ENCODE measurements around the gene PPARG.
"Not testable (repeated sequence)": the region's sequence is repeated elsewhere in the genome, so short reads cannot be mapped to it uniquely, and the experiment has no call there.

Gene PPARG

GRCh38 chr3:12461097-12461649 lies 172.3 kb downstream of the PPARG start:
- DNase-seq (ENCODE audit: low read depth) = no peak

GRCh38 chr3:12462159-12462947 lies 173.5 kb downstream of the PPARG start:
- DNase-seq (ENCODE audit: low read depth) = no peak

DNA sequence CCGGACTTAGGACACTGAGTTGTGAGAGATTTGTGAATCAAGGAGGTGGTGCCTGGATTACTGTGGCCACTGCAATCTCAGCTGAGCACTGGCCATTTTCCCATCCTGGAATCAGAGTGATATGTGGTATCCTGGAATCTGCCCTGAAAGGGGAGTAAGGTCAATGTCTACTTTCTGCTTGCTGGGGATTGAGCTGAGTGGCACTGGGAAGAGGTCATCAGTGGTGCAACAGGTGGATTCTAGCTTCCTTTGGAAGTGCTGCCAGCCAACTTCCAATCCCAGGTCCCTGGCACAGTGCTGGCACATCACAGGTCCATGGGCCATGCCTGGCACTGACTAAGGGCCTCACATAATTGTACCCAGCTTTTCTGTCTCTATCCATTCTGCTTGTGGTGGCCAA lies 174.8 kb downstream of the PPARG start:
- no peak for DNase-seq (ENCODE audit: low read depth)

DNA sequence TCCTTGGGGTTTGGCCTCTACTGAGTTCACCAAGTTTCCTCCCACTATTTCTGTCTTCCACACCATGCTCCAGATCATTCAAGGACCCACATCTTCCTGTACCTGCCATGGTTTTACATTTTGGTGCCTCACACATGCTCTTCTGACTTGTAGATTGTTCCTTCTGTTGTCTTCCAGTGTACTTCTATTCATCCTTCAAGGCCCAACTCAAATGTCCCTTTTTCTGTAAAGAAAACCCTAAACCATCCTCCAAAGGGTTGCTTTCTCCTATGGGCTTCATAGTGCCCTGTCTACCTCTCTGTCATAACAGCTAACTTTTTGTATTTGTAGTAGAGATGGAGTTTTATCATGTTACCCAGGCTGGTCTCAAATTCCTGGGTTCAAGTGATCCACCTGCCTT lies 175.3 kb downstream of the PPARG start:
- DNase-seq (ENCODE audit: low read depth) = no peak

- DNase-seq (ENCODE audit: low read depth) = no peak
Measured at GRCh38 chr3:12465151-12465835, 176.4 kb downstream of the PPARG start.

- DNase-seq (ENCODE audit: low read depth) = no peak
Measured at GRCh38 chr3:12465836-12466225, 177.0 kb downstream of the PPARG start.

GRCh38 chr3:12467746-12468145 lies 178.9 kb downstream of the PPARG start:
- no peak for DNase-seq (ENCODE audit: low read depth)

DNA sequence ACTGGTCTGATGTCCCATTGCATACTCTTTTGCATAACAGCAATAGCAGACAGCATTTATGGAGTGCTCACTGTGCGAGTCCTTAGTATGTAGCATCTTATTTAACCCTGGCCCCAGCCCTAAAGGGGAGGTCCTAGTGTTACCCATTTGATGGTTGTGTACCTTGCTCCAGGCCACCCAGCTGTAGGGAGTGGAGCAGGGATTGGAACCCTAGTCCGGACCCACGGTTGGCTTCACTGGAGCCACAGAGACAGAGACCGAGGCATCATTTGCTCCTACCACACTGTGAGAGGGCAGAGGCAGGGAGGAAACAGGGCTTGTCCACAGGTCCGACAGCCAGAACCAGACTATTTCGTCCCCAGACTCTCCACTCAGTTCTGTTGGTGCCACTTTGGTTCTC lies 179.4 kb downstream of the PPARG start:
- DNase-seq (ENCODE audit: low read depth) = no peak

GRCh38 chr3:12468757-12469156 lies 179.9 kb downstream of the PPARG start:
- no peak for DNase-seq (ENCODE audit: low read depth)

DNA sequence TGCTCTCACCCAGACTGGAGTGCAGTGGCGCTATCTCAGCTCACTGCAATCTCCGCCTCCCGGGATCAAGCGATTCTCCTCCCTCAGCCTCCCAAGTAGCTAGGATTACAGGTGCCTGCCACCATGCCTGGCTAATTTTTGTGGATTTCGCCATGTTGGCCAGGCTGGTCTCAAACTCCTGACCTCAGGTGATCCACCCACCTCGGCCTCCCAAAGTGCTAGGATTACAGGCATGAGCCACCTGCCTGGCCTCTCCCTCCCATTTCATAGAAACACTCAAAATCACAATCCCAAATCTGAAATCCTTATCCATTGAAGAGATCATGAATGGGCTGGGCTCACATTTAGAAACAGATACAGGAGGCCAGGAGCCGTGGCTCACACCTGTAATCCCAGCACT lies 180.4 kb downstream of the PPARG start:
- not testable (repeated sequence) for DNase-seq (ENCODE audit: low read depth)

DNA sequence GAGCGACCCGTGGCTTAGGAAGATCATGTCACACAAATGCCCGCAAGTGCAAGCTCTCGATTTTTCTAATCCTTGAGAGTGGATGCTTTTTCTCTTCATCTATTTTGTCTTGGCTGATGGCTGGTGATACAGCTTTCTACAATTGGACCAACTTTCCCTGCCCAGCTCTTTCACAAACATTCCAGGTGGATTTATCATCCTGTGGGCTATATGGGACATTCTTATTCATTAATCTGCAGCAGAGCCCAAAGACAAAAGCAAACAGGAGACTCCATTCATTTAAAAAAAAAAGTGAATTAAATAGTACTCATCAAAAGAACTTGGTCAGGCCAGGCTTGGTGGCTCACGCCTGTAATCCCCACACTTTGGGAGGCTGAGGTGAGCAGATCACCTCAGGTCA lies 181.2 kb downstream of the PPARG start:
- DNase-seq (ENCODE audit: low read depth) = no peak

DNA sequence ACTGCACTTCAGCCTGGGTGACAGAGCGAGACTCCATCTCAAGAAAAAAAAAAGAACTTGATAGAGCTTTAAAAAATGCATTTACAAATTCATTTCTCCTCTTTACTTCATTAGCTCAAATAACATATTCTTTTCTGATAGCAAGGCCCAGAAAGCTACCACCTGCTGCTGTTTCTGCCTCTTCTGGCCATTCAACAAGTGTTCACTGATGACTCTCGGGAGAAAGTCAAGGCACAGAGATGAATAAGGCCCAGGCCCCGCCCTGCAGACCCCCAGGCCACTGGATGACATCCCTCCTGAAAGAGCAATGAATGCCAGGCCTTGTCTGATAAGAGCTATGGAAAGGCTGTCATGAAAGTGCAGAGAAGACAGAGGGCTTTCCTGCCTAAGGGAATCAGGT lies 181.8 kb downstream of the PPARG start:
- DNase-seq (ENCODE audit: low read depth) = no peak

DNA sequence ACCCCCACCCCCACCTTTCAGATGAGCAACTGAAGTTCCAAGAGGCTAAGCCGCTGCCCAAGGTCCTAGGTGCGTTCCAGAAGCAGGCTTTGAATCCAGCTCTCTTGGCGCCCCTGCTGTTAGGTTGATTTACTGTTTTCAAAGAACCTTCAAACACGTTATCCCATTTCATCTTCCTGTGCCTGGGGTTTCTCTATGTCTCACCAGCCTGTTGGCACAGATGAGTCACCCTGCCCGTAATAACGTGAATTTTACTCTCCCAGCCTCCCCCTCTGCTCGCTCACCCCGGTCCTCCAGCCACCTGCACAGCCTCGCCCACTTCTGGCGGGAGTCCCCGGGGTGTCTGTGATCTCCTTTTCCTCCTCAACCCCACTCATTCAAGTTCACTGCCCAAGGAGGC lies 182.4 kb downstream of the PPARG start:
- no peak for DNase-seq (ENCODE audit: low read depth)

DNA sequence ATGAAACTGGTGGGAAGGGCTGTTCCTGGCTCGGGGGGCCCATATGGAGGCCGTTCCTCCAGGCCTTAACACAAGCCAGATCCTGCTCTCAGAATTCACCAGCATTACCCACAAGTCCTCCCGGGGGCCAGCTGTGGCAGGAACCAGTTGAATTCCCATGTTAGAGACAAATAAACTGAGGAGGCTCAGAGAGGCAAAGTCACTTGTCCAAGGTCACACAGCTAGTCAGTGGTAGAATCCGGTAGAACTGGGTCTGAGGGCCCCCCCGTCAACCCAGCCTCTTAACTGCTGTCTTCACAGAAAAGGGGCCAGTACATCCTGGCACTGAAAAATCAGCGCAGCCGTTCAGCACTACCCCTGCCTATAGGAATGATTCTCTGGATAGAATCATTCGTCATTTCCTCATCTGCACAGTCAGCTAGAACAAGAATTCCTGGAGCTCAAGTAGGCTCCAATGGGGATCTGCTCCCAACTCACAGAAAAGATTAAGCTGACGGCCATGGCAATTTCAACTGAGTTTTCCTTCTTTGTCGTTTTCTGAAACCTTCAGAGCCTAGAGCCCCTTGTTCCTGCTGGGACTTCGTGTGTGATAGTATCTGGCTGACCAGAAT lies 183.2 kb downstream of the PPARG start:
- DNase-seq (ENCODE audit: low read depth) = no peak

DNA sequence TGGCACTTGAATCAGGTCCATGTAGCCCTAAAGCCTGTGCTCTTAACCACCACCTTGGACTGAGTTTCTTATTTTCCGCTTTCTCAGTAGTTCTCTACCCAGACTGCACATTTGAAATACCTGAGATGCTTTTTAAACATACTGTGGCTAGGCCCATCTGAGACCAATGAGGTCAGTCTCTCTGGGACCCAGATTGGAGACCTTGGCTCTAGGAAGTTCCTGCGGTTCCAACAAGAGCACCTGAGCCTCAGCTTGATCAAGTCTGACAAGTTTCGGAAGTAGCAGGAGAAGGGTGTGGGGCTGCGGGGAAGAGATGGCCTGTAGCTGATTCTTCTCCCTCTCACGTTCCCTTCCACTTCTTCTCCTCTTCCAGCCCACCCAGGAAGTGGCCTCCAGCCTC lies 183.9 kb downstream of the PPARG start:
- DNase-seq (ENCODE audit: low read depth) = no peak

DNA sequence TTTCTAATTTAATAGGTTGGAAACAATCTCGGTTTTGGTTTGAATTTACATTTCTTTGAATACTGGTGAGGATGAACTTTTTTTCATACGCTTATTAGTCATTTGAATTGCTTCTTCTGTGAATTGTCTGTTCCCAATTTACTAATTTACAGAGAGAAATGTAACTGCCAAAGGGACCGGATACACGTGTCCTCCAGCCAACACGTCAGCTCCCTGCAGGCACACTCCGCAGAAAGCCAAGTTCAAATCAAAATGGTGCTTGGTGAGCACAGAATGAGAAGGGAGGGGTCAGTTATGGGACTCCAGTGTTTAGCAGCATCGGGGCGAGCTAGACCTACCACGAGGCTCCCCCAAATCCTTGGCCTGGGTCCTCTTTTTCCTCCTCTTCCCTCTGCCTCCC lies 184.6 kb downstream of the PPARG start:
- DNase-seq (ENCODE audit: low read depth) = no peak

DNA sequence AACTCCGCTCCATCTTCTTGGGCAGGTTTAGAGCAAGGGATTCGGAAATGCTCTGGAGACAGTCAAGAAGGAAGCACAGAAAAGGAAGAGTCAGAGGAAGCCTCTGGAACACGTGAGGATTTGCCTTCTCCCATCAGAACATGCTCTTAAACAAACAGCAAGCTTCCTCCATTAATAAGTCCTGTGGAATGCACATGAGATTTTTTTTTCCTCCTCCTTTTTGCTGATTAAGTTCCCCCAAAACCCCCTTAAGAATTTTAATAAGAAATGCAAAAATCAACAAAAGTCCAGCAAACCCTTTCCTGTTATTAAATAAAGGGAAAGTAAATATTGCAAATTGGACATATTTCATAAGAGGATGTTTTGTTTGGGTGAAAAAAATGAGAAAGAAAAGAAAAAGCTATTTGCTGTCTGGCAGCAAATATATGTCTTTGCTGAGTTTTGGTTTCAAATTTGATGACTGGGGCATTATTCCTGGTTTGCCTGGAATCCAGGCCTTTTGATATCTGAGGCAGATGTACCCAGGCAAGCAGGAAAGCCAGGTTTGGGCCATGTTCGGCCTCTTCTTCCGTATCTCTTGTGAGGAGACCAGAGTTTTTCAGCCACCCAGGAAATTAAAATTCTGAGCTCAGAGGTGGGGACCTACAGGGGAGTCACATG lies 187.5 kb downstream of the PPARG start:
- no peak for DNase-seq (ENCODE audit: low read depth)

- DNase-seq (ENCODE audit: low read depth) = no peak
Measured at GRCh38 chr3:12477256-12477655, 188.4 kb downstream of the PPARG start.

DNA sequence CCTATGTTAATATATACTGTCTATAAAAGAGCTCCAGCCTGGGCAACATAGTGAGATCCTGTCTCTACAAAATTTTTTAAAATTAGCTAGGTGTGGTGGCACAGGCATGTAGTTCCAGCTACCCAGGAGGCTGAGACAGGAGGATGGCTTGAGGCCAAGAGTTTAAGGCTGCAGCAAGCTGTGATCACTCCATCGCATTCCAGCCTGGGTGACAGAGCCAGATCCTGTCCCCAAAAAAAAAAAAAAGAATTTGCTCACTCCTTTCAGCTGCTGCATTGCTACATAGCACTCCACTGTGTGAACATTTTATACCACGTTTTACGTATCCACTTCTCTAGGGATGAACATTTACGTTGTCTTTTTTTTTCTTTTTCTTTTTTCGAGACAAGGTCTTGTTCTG lies 189.5 kb downstream of the PPARG start:
- DNase-seq (ENCODE audit: low read depth) = no peak

GRCh38 chr3:12479198-12479597 lies 190.3 kb downstream of the PPARG start:
- not testable (repeated sequence) for DNase-seq (ENCODE audit: low read depth)

DNA sequence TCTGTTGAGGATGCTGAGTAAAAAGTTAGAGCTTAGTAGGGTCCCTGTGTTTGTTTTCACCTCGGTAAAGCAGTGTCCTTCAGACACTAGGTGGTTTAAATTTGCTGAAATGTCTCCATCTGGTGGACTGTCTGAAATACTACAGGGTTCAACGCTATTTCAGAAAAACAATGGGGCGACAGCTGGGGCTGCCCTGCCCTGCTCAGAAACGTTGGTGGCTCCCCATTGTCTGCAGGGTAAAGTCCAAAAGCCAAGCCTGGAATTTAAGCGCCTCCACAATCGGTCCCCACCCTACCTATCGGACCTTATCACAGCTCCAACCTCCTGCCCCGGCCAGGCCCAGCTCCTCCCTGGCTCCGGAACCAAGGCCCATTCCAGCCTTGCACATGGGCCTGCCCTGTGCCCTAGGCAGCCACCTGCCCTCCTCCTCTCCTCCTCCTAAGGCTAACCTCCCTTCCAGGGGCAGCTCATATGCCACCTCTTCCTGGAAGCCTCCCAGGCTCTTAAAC lies 191.1 kb downstream of the PPARG start:
- DNase-seq (ENCODE audit: low read depth) = no peak

- DNase-seq (ENCODE audit: low read depth) = no peak
Measured at GRCh38 chr3:12483410-12483809, 194.5 kb downstream of the PPARG start.

Measured in activated T-cell treated with anti-CD3 and anti-CD28 coated beads for 1 hour (primary cell).